Endometrium (tissue), 2 donors: Measurements from ENCODE around the gene PBLD.

Experiments
- FAIRE-seq: peaks from 2 replicates; lab custom pipeline; 2012; peaks lifted over from hg19 to GRCh38; lab: Jason Lieb, UNC
- donor health status: control.
- donor health status: control.

The PBLD gene

GRCh38 chr10:68233046-68233445 lies 99.7 kb downstream of the PBLD start:
- no peak for FAIRE-seq
